VCaP (cell line): ENCODE measurements around the gene UBE3B.

Experiments
- H3K27ac ChIP-seq: fragments of 450-650 bp; 2 replicates; pipeline ENCODE4 v1.5.1; 2017
- TF ChIP-seq, protein P1 (sequence below): fragments of 450-650 bp; conservative IDR thresholded peaks from 2 replicates; pipeline ENCODE4 v1.5.1; 2017; ENCODE audit warnings: mild to moderate bottlenecking, moderate library complexity

Gene UBE3B

DNA sequence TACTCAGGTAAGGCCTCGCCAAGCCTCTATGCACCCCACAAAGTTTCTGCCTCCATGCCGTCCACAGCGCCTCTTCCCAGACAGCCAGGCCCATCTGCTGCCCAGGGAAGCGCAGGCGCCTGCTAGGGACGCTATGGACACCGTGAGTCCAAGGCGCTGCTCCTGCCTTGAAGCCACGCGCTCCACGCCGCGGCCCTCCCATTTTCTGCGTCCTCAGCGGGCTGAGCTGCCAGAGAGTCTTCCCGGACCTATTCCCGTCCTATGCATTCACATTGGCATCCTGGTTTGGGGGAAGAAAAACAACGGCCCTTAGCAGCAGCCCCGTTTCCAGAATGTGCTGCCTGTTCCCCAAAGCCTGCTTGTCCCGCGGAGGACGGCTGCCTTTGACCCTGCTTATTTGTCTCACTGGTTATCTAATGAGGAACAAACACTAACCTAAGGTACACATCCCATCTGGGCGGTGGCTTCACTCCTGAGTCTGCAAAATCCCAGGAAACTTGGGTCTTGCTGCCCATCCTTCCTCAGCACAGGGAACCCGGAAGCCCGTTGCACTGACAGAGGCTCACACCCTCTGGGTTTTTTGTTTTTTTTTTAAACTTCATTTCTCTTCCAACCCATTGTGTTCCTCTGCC is 57.9 kb downstream of the UBE3B start:
- H3K27ac ChIP-seq, result no peak overlapping the region
- TF ChIP-seq, protein P1, sequence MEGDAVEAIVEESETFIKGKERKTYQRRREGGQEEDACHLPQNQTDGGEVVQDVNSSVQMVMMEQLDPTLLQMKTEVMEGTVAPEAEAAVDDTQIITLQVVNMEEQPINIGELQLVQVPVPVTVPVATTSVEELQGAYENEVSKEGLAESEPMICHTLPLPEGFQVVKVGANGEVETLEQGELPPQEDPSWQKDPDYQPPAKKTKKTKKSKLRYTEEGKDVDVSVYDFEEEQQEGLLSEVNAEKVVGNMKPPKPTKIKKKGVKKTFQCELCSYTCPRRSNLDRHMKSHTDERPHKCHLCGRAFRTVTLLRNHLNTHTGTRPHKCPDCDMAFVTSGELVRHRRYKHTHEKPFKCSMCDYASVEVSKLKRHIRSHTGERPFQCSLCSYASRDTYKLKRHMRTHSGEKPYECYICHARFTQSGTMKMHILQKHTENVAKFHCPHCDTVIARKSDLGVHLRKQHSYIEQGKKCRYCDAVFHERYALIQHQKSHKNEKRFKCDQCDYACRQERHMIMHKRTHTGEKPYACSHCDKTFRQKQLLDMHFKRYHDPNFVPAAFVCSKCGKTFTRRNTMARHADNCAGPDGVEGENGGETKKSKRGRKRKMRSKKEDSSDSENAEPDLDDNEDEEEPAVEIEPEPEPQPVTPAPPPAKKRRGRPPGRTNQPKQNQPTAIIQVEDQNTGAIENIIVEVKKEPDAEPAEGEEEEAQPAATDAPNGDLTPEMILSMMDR, result no peak

DNA sequence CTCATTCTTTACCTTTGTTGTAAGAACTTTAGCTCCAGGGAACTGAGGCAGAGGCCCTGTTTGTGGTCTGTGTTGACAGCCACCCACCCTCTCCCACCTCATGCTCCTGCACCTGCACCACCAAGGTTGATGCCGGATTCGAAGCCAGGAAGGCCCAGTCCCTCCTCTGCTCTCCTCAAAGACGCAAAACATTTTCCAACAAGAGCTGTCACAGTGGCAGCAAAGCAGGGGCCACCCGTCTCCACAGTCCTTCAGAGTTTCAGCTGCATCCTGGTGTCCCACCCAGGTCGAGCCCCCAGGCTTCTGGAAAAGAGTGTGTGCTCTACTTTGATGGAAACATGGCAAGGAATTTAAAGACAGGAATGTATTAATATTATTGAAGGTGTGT is 58.4 kb downstream of the UBE3B start:
- TF ChIP-seq, protein P1, result no peak
- no peak overlapping the region for H3K27ac ChIP-seq

DNA sequence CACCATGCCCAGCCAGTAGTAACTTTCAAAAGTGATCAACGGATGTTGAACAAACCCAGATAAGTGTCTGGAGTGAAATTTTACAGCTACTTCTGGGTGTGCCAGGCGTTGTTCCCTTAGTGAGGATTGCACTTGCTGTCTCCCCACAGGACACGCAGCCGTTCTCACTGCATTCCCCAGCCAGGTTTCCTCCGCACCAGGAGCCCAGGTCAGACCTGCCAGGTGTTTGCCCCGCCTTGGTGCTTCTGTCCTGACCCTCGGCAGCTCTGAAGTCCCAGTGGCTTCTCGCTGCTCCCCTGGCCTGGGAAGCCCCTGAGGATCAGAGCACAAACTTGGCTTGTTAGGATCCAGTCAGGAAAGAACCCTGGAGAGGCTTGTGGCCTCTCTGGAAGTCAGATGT is 59.7 kb downstream of the UBE3B start:
- H3K27ac ChIP-seq, result no peak overlapping the region
- TF ChIP-seq, protein P1, result no peak

DNA sequence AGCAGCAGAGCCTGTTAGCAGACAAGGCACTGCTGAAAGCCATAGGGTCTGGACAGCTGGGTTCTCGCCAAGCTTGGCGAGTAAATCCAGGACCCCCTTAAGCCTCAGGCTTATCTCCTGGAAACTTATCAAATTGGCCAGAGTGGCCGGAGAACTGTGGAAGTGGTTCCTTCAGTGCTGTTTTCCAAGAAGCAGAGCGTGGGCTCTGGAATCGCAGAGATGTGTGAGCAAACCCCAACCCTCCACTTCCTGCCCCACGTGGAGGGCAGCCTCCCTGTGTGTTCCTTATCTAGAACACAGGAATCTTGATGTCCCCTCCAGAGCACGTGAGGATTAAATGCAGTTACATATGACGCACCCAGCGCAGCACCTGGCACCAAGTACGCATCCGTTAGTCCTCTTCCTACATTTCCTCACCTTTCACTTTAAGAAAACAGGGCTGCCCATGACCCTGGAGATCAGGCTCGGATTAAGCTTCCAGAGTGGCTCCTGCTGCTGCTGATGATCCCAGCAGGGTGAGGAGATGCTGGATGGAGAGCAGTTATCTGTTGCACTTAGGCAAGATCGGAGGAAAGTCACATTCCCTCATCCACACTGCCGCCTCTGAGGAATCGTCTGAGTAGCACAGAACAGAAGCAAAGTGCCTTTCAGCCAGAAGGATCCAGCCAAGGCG is 60.9 kb downstream of the UBE3B start:
- no peak overlapping the region for H3K27ac ChIP-seq
- TF ChIP-seq, protein P1, result no peak

DNA sequence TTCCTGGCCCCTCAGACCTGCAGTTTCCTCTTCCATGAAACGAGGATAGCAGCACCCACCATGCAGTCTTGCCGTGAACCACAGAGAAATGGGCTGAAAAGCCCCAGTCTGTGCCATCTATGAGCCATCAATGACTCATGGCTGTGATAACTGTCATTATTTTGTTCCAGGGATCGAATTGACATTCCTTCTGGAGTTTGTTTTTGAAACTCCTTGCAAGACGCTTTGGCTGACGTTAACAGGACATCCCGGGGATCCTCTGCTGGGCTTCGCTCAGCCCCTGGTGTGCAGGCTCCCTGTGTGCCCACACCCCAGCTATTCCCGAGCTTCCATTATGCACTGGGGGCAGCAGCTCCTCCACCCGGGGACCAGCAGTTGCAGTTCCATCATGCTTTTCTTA is 62.1 kb downstream of the UBE3B start:
- no peak overlapping the region for H3K27ac ChIP-seq
- TF ChIP-seq, protein P1, result no peak

DNA sequence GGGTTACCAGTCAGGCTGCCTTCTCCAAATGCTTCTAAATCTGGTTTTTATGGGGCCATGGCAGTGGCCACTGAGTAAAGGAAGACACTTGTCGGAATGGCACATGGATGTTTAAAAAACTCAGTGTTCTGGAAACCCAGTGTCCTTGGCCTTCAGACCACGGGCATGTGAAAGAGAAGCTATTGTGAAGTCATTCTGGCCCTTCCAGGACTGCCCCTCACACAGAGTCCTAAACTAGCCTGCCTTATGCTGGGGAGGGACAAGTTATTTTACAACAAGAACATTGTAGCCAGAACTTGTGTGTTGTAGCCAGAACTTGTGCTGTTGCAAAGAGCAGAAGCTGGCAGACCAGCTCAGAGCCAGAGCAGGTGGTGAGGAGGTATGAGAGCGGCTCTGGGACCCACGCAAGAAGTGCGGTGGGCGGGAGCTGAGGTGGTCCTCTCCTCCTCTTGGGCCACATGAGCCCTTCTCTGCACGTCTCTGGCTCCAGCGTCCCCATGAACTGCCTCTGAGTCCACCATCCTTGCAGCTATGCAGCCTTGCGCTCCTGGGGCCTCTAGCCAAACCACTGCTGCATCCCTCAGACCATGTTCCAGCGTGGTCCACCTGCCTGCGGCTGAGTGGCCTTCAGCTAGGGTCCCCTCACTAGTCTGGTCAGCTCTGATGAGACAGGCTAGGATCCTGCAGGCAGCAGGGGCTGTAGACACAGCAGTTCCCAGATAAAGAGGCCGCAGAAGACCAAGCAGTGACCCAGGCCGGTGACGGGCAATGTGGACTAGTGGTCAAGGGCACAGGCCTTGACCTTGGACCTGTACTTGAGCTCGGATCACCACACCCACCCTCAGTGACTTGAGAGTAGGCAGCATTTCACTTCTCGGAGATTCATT is 63.3 kb downstream of the UBE3B start:
- TF ChIP-seq, protein P1, result no peak
- H3K27ac ChIP-seq, result no peak overlapping the region

DNA sequence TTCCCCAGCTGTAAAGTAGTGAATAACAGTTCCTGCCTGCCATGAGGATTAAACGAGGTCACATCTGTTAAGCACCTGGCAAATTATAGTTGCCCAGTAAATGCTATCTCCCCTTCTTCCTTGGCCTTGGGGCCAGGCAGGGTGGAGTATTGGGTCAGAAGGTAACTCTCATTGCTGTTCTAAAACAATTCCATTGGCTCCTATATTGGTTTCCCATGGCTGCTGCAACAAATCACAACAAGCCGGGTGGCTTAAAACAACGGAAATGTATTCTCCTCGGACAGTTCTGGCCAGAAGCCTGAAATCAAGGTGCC is 63.9 kb downstream of the UBE3B start:
- H3K27ac ChIP-seq, result no peak overlapping the region

More for the DNA sequence above, 63.9 kb downstream of the UBE3B start:
- TF ChIP-seq, protein P1, result no peak
